Ecto neural progenitor cell (in vitro differentiated cells): ENCODE data around the gene SPDEF.

Experiments used
- DNase-seq: peaks from one replicate; pipeline ENCODE4 v3.0.0-alpha.2; 2018; ENCODE audit warnings: low spot score

The SPDEF gene

GRCh38 chr6:34583861-34584604, 27.9 kb upstream of the SPDEF start:
- DNase-seq: no peak

- no peak for DNase-seq
These were observed 27.3 kb upstream of the SPDEF start for GRCh38 chr6:34583461-34583860.

GRCh38 chr6:34581561-34581920, 25.4 kb upstream of the SPDEF start:
- no peak for DNase-seq

DNA sequence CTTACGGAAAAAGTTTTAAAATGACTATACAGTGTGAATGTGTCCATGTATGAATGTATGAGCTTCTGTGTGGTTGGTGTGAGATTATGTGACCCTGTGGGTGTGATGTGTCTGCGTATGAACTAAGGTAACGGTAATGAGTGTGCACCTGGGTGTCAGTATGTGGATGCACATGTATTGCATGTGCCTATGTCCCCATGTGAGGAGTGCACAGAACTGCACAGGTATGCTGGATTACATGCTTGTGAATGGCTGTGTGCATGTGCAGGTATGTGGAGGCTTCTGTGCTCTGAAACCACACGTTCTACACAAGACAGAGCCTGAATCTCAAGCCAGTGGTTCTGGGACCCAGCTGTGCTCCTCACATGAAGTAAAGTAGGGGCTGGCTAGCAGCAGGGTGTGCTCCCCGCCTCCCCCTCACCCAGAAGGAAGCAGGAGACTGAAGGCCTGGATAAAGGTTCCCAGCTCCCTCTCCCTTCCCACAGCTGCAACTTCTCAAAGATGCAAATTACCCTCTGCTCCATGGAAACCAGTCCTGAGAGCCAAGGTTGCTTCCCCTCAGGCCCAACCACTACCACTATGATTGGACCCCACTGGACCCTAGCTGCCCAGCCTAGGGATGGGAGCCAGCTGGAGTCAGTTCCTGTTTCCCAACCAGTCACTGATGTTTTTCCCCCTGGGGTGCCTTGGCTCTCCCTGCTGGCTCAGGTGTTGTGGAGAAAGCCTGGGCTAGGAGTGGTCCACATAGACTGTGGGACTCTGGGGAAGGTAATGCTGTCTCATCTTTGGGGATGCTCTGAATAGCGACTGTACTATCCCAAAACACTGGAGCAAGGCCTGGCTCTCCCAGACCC, 24.8 kb upstream of the SPDEF start:
- DNase-seq: no peak

DNA sequence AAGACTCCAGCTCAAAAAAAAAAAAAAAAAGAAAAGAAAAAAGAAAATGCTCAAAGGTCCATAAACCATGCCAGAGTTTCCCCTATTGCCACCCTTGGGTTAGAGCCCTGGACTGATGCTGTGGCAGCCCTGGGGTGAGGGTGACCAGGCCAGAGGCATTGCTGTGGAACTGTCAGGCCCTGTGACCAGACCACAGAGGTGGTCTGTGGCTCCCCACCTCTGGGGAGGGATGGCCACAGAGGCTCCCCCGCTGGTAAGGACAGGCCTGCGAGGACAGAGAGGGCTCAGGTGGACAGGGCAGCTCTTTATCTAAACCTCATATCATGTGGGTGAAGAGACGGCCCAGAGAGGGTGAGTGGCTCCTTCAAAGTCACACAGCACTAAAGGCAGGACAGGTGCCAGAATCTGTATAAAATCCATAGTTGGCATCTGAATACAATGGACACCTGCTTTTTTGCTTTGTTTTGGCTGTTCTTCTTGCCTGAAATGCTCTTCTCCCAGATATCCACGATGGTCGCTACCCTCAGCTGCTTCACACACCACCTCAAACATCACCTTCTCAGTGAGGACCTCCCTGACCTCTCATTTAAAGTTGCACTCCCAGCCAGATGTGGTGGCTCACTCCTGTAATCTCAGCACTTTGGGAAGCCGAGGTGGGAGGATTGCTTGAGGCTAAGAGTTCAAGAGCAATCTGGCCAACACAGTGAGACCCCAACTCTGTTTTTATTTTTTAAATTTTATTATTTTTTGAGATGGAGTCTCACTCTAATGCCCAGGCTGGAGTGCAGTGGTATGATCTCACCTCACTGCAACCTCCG, 22.5 kb upstream of the SPDEF start:
- no peak for DNase-seq

GRCh38 chr6:34576286-34576955, 20.3 kb upstream of the SPDEF start:
- DNase-seq: no peak

- DNase-seq: no peak
These were observed 19.2 kb upstream of the SPDEF start for GRCh38 chr6:34575326-34575725.

- DNase-seq: no peak
These were observed 18.6 kb upstream of the SPDEF start for GRCh38 chr6:34574647-34575293.

DNA sequence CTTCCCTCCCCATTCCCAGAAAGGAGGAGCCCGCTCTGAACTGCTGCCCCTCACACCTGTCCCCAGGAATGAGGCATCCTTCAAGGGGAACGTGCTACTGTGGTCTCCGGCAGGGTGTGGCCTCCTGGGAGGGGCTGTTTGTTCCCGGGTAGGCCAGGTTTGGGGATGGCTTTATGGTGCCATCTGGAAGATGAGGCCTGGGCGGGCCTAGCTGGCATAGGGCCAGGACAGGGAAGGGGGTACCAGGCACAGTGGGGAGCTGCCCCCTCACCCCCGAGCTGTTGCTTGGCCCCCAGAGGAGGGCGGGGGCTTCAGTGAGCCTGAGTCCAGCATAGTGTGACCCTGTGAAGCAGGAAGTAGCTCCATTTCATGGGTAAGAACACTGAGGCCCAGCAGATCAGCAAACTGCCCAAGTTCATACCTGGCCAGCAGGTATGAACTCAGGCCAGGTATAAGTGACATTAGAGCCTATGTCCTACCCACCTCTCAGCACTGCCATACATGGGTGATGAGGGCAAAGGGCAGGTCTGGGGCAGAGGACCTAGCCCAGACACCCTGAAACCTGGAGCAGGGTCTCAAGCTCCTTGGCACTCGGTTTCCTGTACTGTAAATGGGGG, 17.5 kb upstream of the SPDEF start:
- DNase-seq: no peak

- no peak for DNase-seq
These were observed 16.5 kb upstream of the SPDEF start for GRCh38 chr6:34572585-34572984.

DNA sequence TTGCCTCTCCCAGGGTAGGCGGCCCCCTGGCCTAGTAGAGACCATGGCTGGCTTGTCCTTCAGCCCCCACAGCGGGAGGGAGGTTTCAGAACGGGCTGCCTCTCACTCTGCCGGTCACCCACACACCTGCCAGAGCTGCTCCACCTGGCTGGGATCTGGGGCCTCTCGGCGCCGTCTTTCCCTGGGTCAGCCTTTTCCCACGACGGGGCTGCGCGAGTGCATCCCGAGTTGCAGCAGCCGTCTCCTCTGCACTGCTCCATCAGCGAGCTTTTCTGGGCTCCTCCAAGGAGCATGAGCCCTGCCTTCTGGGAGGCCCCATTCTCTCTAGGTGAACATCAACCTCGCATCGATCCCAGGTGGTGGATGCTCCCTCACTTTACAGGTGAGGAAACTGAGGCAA, 15.9 kb upstream of the SPDEF start:
- DNase-seq: no peak

DNA sequence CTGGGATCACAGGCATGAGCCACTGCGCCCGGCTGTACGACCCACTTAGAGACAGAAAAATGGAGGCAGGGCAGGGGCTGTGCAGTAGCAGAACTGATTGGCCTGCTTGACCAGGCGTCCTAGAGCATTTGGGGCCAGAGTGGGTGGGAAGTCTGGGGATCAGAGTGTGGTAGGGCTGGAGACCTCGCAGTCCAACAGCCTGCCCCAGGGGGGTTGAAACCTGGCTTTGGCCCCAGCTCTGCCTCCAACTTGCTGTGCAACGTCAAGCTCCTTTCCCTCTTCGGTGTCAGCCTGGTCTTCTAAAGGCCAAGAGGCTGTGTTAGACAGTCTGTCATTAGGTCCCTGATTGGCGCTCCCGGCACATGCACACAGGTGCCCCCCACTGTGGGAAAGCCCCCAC, 15.3 kb upstream of the SPDEF start:
- DNase-seq: no peak

DNA sequence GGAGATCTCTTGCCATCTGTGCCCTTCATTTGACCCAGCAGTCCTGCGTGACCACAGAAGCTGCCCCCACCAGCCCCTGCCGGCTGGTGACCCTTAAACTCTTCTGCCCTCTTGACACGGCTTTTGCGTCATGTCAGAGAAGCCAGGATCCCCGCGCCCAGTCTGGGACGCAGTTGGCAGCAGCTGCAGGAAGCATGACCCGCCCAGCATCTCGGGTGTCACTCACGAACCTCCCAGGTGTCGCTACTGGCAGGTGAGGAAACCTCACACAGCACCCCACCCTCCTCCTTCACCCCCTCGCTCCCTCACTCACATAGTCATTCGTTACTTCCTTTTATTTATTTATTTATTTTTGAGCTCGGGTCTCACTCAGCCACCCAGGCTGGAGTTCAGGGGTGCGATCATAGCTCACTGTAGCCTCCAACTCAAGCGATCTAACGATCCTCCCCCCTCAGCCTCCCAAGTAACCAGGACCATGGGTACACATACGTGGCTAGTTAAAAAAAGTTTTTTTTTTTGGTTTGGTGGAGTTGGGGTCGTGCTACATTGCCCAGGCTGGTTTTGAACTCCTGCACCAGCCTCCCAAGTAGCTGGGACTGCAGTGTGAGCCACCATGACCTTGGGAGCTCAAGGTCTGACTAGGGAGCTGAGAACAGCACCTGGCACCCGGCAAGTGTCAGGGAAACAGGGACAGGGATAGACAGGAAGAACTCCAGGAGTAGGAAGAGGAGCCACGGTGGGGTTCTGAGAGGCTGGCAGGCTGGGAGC, 14.1 kb upstream of the SPDEF start:
- DNase-seq: no peak

DNA sequence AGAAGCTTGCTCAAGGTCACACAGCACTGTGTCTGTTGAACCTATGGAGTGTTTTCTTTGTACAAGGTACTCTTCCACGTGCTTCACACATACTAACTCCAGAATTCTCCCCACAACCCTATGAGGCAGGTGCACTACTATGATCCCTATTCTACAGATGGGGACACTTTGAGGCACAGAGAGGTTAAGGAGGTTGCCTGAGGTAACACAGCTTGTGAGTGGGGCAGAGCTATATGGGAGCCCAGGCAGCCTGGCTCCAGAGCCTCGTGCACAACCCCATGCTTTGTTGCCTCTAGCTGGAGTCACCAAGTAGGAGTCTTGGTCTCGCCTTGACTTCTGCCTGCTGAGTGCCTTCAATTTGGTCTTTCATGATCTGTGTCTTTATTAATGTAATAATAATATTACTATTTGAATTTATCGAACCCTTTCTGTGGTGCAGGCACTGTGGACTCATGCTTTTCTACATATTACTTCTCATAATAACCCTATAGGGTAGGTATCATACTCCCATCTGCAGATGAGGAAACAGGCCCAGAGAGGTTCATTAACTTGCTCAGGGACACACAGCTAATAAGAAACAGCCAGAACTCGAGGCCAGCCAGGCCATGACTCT, 13.3 kb upstream of the SPDEF start:
- DNase-seq: no peak

DNA sequence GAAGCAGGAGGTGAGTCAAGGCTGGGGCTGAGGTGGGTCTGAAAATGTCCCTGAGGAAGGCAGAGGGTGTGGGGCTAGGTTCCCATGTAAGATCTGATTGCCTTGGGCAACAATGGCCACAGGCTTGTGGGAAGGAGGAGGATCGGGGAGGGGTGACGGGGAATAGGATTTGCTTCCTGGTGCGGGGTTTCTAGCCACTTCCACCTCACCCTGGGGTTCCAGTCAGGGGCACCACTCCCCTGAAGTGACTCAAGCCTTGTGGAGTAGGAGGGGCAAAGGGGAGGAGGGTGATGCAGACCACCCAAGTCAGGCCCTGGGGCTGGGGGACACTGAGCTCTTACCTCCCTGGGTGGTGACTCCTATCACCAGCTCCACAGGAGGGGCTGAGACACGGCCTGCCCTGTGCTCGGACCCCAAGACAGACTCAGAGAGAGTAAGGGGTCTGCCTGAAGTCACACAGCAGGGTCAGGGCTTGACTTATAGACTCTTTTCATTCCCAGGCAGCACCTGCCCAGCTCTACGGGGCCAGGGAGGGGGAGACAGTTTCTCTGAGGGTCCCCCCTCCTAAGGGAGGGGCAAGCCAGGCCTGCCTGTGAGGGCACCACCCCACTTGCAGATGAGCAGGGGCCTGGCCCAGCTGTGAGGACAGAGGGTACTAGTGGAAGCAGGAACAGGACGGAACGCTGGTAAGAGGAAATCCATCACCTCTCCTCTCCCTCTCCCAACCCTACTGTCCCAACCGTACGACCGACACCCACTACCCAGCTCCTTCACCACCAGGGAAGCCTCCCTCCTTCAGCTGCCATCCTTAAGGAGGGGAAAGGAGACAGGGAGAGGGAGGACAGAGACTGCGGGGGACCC, 12.4 kb upstream of the SPDEF start:
- DNase-seq: no peak

- DNase-seq: no peak
These were observed 10.9 kb upstream of the SPDEF start for GRCh38 chr6:34566830-34567546.

DNA sequence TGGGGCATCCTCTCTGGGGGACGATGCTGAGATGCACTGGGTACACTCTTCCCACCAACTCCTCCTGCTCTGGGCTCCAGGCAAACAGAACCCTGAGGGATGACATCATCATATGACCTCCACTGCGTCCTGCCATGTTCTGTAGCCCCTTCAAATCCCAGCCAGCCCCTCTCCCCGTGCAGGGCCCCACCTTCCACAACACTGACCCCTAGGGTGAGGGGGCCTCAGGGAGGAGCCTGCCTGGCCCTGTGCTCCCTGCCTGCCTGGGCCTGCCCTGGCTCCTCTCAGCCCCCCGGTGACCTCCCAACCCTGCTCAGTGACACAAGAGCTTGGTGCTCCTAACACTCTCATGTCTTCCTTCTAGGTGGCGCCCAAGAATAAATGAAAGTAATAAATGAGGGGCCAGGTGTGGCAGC, 9.6 kb upstream of the SPDEF start:
- DNase-seq: no peak

GRCh38 chr6:34564181-34564580, 8.1 kb upstream of the SPDEF start:
- no peak for DNase-seq
